HEK293 (cell line): ENCODE data around the gene NFKB1.
"Not testable (repeated sequence)": the region's sequence is repeated elsewhere in the genome, so short reads cannot be mapped to it uniquely, and the experiment has no call there.

Experiments
- CTCF ChIA-PET: fragments of 350-600 bp; formaldehyde crosslinking; extraction: SDS; loops from one replicate; lab custom pipeline; 2021; ENCODE audit warnings: antibody characterized with exemption; lab: Yijun Ruan, JAX
- POLR2A ChIA-PET: fragments of 300-600 bp; formaldehyde crosslinking; extraction: SDS; loops from one replicate; lab custom pipeline; 2020; ENCODE audit warnings: antibody characterized with exemption, inconsistent platforms; lab: Yijun Ruan, JAX
- H3K27ac ChIP-seq: fragments of 200-500 bp; sonication (Bioruptor generic); 2 replicates; pipeline ENCODE4 v1.5.1; 2014; ENCODE audit warnings: low read depth, low read length, control low read depth, inconsistent platforms; ENCODE audit errors: extremely low read depth
- H3K36me3 ChIP-seq, 2 experiments: fragments of 200-500 bp in 1 of 2; sonication (Bioruptor generic) in 1 of 2; 1 replicate in 1 of 2; 2 replicates in 1 of 2; pipeline ENCODE4 v1.5.1; 2014 to 2017; ENCODE audit warnings: inconsistent platforms in 2 of 2, low read length in 2 of 2; ENCODE audit not compliant: control insufficient read depth in 2 of 2, insufficient read depth in 1 of 2
- H3K4me1 ChIP-seq: fragments of 200-500 bp; sonication (Bioruptor generic); 2 replicates; pipeline ENCODE4 v1.5.1; 2014; ENCODE audit warnings: mild to moderate bottlenecking, low read length, inconsistent platforms; ENCODE audit not compliant: control insufficient read depth, insufficient read depth
- H3K4me3 ChIP-seq: 2 replicates; pipeline ENCODE4 v1.5.1; 2011; ENCODE audit warnings: low read depth, mild to moderate bottlenecking, control low read depth, low read length, moderate library complexity
- H3K9me3 ChIP-seq: fragments of 200-500 bp; sonication (Bioruptor generic); 2 replicates; pipeline ENCODE4 v1.5.1; 2014; ENCODE audit warnings: low read depth, low read length, inconsistent platforms; ENCODE audit not compliant: control insufficient read depth, insufficient read depth
- GLI4 ChIP-seq: fragments of 450-650 bp; formaldehyde crosslinking; IDR thresholded peaks from 2 replicates; pipeline ENCODE4 v1.5.1; 2016; ENCODE audit warnings: missing biosample characterization, missing genetic modification characterization
- GLIS1 ChIP-seq: fragments of 450-650 bp; formaldehyde crosslinking; IDR thresholded peaks from 2 replicates; pipeline ENCODE4 v1.5.1; 2016; ENCODE audit warnings: missing biosample characterization, missing genetic modification characterization
- HOXC10 ChIP-seq: sonication (generic); formaldehyde crosslinking; IDR thresholded peaks from 2 replicates; pipeline ENCODE4 v1.8.1; 2023; ENCODE audit warnings: mild to moderate bottlenecking, missing genetic modification reagents
- HOXD13 ChIP-seq: sonication (generic); formaldehyde crosslinking; IDR thresholded peaks from 2 replicates; pipeline ENCODE4 v1.8.0; 2022; ENCODE audit warnings: missing genetic modification reagents, borderline replicate concordance
- PATZ1 ChIP-seq: fragments of 450-650 bp; formaldehyde crosslinking; IDR thresholded peaks from 2 replicates; pipeline ENCODE4 v1.5.1; 2016; ENCODE audit warnings: missing biosample characterization, missing genetic modification characterization
- SP7 ChIP-seq: fragments of 450-650 bp; formaldehyde crosslinking; IDR thresholded peaks from 2 replicates; pipeline ENCODE4 v1.5.1; 2016; ENCODE audit warnings: missing biosample characterization, missing genetic modification characterization
- TCF7L2 ChIP-seq: IDR thresholded peaks from 2 replicates; pipeline ENCODE4 v1.6.1; 2011; ENCODE audit warnings: low read depth, mild to moderate bottlenecking, inconsistent platforms, low read length, moderate library complexity, borderline replicate concordance
- ZEB2 ChIP-seq: fragments of 450-650 bp; formaldehyde crosslinking; IDR thresholded peaks from 2 replicates; pipeline ENCODE4 v1.5.1; 2016; ENCODE audit warnings: missing biosample characterization, missing genetic modification characterization
- ZFP41 ChIP-seq: fragments of 450-650 bp; formaldehyde crosslinking; IDR thresholded peaks from 2 replicates; pipeline ENCODE4 v1.5.1; 2016; ENCODE audit warnings: missing biosample characterization, missing genetic modification characterization, borderline replicate concordance
- ZNF114 ChIP-seq: fragments of 450-650 bp; formaldehyde crosslinking; IDR thresholded peaks from 2 replicates; pipeline ENCODE4 v1.5.0; 2017; ENCODE audit warnings: missing biosample characterization, missing genetic modification characterization
- ZNF184 ChIP-seq: fragments of 450-650 bp; IDR thresholded peaks from 2 replicates; pipeline ENCODE4 v1.5.1; 2018; ENCODE audit warnings: missing biosample characterization, mild to moderate bottlenecking, missing genetic modification characterization
- ZNF211 ChIP-seq: fragments of 450-650 bp; formaldehyde crosslinking; IDR thresholded peaks from 2 replicates; pipeline ENCODE4 v1.5.1; 2016; ENCODE audit warnings: low read depth, missing biosample characterization, missing genetic modification characterization
- ZNF354C ChIP-seq: fragments of 450-650 bp; formaldehyde crosslinking; IDR thresholded peaks from 2 replicates; pipeline ENCODE4 v1.5.1; 2016; ENCODE audit warnings: missing biosample characterization, missing genetic modification characterization, low read depth, borderline replicate concordance
- ZNF366 ChIP-seq: fragments of 450-650 bp; formaldehyde crosslinking; conservative IDR thresholded peaks from 2 replicates; pipeline ENCODE4 v1.5.1; 2016; ENCODE audit warnings: missing biosample characterization, missing genetic modification characterization
- ZNF404 ChIP-seq: fragments of 450-650 bp; formaldehyde crosslinking; IDR thresholded peaks from 2 replicates; pipeline ENCODE4 v1.5.1; 2017; ENCODE audit warnings: missing biosample characterization, missing genetic modification characterization
- ZNF529 ChIP-seq: fragments of 450-650 bp; formaldehyde crosslinking; IDR thresholded peaks from 2 replicates; pipeline ENCODE4 v1.5.1; 2017; ENCODE audit warnings: missing genetic modification characterization, missing biosample characterization; ENCODE audit not compliant: insufficient replicate concordance
- ZNF548 ChIP-seq: fragments of 450-650 bp; formaldehyde crosslinking; IDR thresholded peaks from 2 replicates; pipeline ENCODE4 v1.5.1; 2016; ENCODE audit warnings: missing biosample characterization, missing genetic modification characterization
- ZNF596 ChIP-seq: fragments of 450-650 bp; IDR thresholded peaks from 2 replicates; pipeline ENCODE4 v1.5.0; 2018; ENCODE audit warnings: missing biosample characterization, mild to moderate bottlenecking, missing genetic modification characterization, moderate library complexity
- ZNF624 ChIP-seq: fragments of 450-650 bp; formaldehyde crosslinking; IDR thresholded peaks from 2 replicates; pipeline ENCODE4 v1.5.1; 2017; ENCODE audit warnings: missing biosample characterization, missing genetic modification characterization
- ZNF626 ChIP-seq: fragments of 450-650 bp; sonication (Bioruptor Pico); formaldehyde crosslinking; IDR thresholded peaks from 2 replicates; pipeline ENCODE4 v1.5.1; 2018; ENCODE audit warnings: missing biosample characterization, missing genetic modification characterization, inconsistent platforms
- ZNF654 ChIP-seq: fragments of 450-650 bp; formaldehyde crosslinking; IDR thresholded peaks from 2 replicates; pipeline ENCODE4 v1.5.1; 2016; ENCODE audit warnings: low read depth, missing biosample characterization, missing genetic modification characterization
- ZNF791 ChIP-seq: fragments of 450-650 bp; formaldehyde crosslinking; IDR thresholded peaks from 2 replicates; pipeline ENCODE4 v1.5.1; 2016; ENCODE audit warnings: missing biosample characterization, missing genetic modification characterization
- TF ChIP-seq, protein P1 (sequence below): fragments of 450-650 bp; formaldehyde crosslinking; IDR thresholded peaks from 2 replicates; pipeline ENCODE4 v1.5.1; 2017; ENCODE audit warnings: missing biosample characterization, missing genetic modification characterization
- TF ChIP-seq, protein P2 (sequence below): fragments of 450-650 bp; formaldehyde crosslinking; IDR thresholded peaks from 2 replicates; pipeline ENCODE4 v1.5.1; 2016; ENCODE audit warnings: missing biosample characterization, missing genetic modification characterization
- TF ChIP-seq, protein P3 (sequence below): fragments of 450-650 bp; formaldehyde crosslinking; IDR thresholded peaks from 2 replicates; pipeline ENCODE4 v1.5.1; 2016; ENCODE audit warnings: missing biosample characterization, missing genetic modification characterization

The NFKB1 gene

DNA sequence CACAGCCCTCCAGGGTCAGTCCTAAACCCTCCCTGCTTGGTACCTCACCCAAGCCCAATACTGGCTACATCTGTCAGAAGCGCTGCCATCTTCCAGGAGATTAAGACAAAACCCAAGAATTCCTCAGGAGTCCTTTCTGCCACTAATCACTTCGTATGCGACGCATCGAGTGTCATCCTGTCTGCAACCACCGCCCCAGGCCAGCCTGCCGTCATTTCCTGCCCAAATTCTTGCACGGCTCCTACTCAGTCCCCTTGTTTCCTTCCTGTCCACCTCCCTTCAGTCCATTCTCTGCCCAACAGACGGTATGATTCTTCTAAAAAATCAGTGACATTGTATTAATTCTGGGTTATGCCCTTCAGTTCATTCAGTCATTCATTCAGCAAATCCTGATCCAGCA, 113.6 kb downstream of the NFKB1 start:
- H3K4me3 ChIP-seq = no peak overlapping the region
- H3K36me3 ChIP-seq = peaks cover 0 to 53% of the 10 kb centered on the region in 2 experiments; a peak in 1 of 3 replicates
- H3K9me3 ChIP-seq = no peaks in the 10 kb centered on the region
- no peak for TF ChIP-seq ZNF624 (tag by site-specific recombination)
- no peak for TF ChIP-seq ZFP41 (tag by site-specific recombination)
- TF ChIP-seq HOXC10 = no peak
- TF ChIP-seq ZNF184 (tag by site-specific recombination) = no peak
- TF ChIP-seq, protein P1, sequence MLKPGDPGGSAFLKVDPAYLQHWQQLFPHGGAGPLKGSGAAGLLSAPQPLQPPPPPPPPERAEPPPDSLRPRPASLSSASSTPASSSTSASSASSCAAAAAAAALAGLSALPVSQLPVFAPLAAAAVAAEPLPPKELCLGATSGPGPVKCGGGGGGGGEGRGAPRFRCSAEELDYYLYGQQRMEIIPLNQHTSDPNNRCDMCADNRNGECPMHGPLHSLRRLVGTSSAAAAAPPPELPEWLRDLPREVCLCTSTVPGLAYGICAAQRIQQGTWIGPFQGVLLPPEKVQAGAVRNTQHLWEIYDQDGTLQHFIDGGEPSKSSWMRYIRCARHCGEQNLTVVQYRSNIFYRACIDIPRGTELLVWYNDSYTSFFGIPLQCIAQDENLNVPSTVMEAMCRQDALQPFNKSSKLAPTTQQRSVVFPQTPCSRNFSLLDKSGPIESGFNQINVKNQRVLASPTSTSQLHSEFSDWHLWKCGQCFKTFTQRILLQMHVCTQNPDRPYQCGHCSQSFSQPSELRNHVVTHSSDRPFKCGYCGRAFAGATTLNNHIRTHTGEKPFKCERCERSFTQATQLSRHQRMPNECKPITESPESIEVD (tag by site-specific recombination) = no peak
- no peak for TF ChIP-seq GLI4 (tag by site-specific recombination)
- no peak for TF ChIP-seq ZNF626
- TF ChIP-seq, protein P2, sequence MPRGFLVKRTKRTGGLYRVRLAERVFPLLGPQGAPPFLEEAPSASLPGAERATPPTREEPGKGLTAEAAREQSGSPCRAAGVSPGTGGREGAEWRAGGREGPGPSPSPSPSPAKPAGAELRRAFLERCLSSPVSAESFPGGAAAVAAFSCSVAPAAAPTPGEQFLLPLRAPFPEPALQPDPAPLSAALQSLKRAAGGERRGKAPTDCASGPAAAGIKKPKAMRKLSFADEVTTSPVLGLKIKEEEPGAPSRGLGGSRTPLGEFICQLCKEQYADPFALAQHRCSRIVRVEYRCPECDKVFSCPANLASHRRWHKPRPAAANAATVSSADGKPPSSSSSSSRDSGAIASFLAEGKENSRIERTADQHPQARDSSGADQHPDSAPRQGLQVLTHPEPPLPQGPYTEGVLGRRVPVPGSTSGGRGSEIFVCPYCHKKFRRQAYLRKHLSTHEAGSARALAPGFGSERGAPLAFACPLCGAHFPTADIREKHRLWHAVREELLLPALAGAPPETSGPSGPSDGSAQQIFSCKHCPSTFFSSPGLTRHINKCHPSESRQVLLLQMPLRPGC (tag by site-specific recombination) = no peak
- no peak for TF ChIP-seq ZNF596
- no peak for TF ChIP-seq ZNF366
- no peak for TF ChIP-seq ZNF354C (tag by site-specific recombination)
- TF ChIP-seq SP7 (tag by site-specific recombination) = no peak
- TF ChIP-seq ZEB2 (tag by site-specific recombination) = no peak
- TF ChIP-seq ZNF791 (tag by site-specific recombination) = no peak
- TF ChIP-seq, all 188 proteins: peak for 0
- Histone ChIP-seq H3K4me1 (no peaks in the 10 kb centered on the region), H3K27ac (no peak overlapping the region)
- ChIA-PET CTCF (no interaction called here), POLR2A (no interaction called here)

GRCh38 chr4:102616636-102617035, 115.5 kb downstream of the NFKB1 start:
- H3K36me3 ChIP-seq = peaks cover 0 to 40% of the 10 kb centered on the region in 2 experiments; a peak in 1 of 3 replicates
- CTCF ChIA-PET = no interaction called here
- H3K9me3 ChIP-seq = no peaks in the 10 kb centered on the region
- no peak overlapping the region for H3K27ac ChIP-seq
- TF ChIP-seq ZNF404 (tag by site-specific recombination) = no peak
- TF ChIP-seq TCF7L2 = no peak
- no peak for TF ChIP-seq ZNF654 (tag by site-specific recombination)
- no peak for TF ChIP-seq GLIS1 (tag by site-specific recombination)
- TF ChIP-seq HOXD13 (CRISPR knock-in tag) = no peak
- no peak for TF ChIP-seq PATZ1 (tag by site-specific recombination)
- TF ChIP-seq ZNF211 = no peak
- no peak for TF ChIP-seq ZEB2 (tag by site-specific recombination)
- no peak for TF ChIP-seq ZNF548 (tag by site-specific recombination)
- TF ChIP-seq ZNF529 (tag by site-specific recombination) = no peak
- TF ChIP-seq, protein P3, sequence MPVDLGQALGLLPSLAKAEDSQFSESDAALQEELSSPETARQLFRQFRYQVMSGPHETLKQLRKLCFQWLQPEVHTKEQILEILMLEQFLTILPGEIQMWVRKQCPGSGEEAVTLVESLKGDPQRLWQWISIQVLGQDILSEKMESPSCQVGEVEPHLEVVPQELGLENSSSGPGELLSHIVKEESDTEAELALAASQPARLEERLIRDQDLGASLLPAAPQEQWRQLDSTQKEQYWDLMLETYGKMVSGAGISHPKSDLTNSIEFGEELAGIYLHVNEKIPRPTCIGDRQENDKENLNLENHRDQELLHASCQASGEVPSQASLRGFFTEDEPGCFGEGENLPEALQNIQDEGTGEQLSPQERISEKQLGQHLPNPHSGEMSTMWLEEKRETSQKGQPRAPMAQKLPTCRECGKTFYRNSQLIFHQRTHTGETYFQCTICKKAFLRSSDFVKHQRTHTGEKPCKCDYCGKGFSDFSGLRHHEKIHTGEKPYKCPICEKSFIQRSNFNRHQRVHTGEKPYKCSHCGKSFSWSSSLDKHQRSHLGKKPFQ (tag by site-specific recombination) = no peak
- TF ChIP-seq ZNF114 = no peak
- TF ChIP-seq, all 188 proteins: peak for 0
- POLR2A ChIA-PET = no interaction called here
- Histone ChIP-seq H3K4me3 (no peak overlapping the region), H3K4me1 (no peaks in the 10 kb centered on the region)

DNA sequence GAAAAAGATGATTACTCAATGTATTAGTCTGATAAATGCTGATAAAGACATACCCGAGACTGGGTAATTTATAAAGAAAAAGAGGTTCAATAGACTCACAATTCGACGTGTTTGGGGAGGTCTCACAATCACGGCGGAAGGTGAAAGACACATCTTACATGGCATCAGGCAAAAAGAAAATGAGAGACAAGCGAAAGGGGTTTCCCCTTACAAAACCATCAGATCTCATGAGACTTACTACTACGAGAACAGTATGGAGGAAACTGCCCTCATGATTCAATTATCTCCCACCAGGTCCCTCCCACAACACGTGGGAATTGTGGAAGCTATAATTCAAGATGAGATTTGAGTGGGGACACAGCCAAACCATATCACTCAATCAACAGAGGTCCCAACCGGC, 117.9 kb downstream of the NFKB1 start:
- POLR2A ChIA-PET, H3K4me1 ChIP-seq, H3K4me3 ChIP-seq, H3K9me3 ChIP-seq, H3K27ac ChIP-seq: not testable (repeated sequence)
- H3K36me3 ChIP-seq = peaks cover 0 to 19% of the 10 kb centered on the region in 2 experiments; a peak in 1 of 3 replicates
- CTCF ChIA-PET = interaction anchor here (0.6 to 2.3 kb wide), 6 partner anchors 170 to 463 kb away, joined by 3 to 34 read pairs (median 4); no protein-coding TSS in a partner anchor
